ENCODE data around the gene FBXL19. TPM values are rescaled to one million over a fixed set of nuclear protein-coding genes. Genes with fewer than 3 reads are reported as not detected.

FBXL19 gene
- total RNA-seq, 1 experiment from 2014 or later, result 84.3 TPM

DNA sequence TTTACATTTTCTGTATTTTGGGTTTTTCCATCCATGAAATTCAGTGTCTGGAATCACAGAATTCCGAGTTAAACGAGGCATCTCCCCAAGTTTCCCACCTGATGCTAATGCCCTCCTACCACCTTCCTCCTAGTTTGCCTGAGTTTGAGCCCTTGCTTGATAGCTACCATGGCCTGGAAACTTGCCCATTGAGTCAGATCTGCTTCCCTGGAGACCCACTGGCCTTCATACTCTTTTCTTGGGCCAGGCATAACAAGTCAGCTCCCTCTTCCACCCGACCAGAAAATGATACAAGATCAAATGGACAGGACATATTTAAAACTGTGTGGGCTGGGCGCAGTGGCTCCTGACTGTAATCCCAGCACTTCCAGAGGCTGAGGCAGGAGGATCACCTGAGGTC lies 44.4 kb downstream of the FBXL19 start:
- H3K36me3 Mint-ChIP-seq, result peaks cover 68% of the 10 kb centered on the region
- POLR2A ChIA-PET, result no interaction called here

GRCh38 chr16:30969246-30969842 lies 46.0 kb downstream of the FBXL19 start:
- ChIA-PET CTCF (interaction anchor here (0.7 to 2.2 kb wide), 3 partner anchors 9 to 16 kb away, joined by 3 to 7 read pairs (median 3); partner anchors contain the start of gene HSD3B7), POLR2A (no interaction called here)
- Mint-ChIP-seq H3K36me3 (peaks cover 71% of the 10 kb centered on the region), H3K4me3 (no peak overlapping the region), H3K4me1 (no peaks in the 10 kb centered on the region), H3K27me3 (ENCODE audit: low read depth) (no peaks in the 10 kb centered on the region), H3K27ac (no peak overlapping the region), H3K9me3 (no peaks in the 10 kb centered on the region)
- ATAC-seq, result no peak
- no peak for TF ChIP-seq RORB (CRISPR knock-in tag; IDR thresholded peaks at IDR 0.05)
- TF ChIP-seq, protein P1, sequence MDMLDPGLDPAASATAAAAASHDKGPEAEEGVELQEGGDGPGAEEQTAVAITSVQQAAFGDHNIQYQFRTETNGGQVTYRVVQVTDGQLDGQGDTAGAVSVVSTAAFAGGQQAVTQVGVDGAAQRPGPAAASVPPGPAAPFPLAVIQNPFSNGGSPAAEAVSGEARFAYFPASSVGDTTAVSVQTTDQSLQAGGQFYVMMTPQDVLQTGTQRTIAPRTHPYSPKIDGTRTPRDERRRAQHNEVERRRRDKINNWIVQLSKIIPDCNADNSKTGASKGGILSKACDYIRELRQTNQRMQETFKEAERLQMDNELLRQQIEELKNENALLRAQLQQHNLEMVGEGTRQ (CRISPR knock-in tag; IDR thresholded peaks at IDR 0.05), result no peak
- TF ChIP-seq, protein P2, sequence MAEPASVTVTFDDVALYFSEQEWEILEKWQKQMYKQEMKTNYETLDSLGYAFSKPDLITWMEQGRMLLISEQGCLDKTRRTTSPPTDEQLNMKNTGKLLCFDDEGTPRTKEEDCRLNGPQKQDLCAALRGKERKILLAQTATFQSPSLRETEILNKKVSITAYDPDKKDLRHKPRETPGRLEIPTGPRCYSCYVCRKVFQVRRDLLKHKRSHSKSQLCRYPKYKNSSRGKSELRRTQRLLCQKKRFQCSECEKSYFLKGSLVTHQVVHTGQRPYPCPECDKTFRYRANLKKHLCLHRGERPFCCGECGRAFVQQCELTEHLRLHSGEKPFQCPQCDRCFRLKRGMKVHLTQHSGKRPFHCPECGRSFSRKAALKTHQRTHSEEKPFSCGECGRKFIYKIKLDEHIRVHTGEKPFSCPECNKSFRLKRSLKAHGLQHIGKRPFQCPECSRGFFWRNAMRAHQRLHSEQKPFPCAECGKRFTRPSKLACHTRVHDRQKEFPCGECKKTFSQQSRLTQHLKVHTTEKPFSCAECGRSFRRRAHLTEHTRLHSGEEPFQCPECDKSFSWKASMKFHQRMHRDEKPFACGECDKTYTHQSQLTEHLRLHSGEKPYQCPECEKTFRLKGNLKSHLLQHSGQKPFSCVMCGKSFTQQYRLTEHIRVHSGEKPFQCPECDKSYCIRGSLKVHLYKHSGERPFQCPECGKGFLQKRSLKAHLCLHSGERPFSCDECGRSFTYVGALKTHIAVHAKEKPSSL (CRISPR knock-in tag; conservative IDR thresholded peaks at IDR 0.05), result no peak
- TF ChIP-seq NFYB (CRISPR knock-in tag; conservative IDR thresholded peaks at IDR 0.05; ENCODE audit: low read depth), result no peak
- TF ChIP-seq CBFB (CRISPR knock-in tag; IDR thresholded peaks at IDR 0.05; ENCODE audit: low read depth), result no peak
- DNase-seq (ENCODE audit: low spot score), result no peak

More for the DNA sequence above, 44.4 kb downstream of the FBXL19 start:
- Mint-ChIP-seq H3K27me3 (ENCODE audit: low read depth) (no peaks in the 10 kb centered on the region), H3K4me1 (no peaks in the 10 kb centered on the region), H3K9me3 (no peaks in the 10 kb centered on the region), H3K4me3 (no peak overlapping the region), H3K27ac (no peak overlapping the region)
- DNase-seq (ENCODE audit: low spot score) (no peak), ATAC-seq (no peak)
- CTCF ChIA-PET, result interaction anchor here (1.4 to 2.2 kb wide), 2 partner anchors 14 to 17 kb away, joined by 6 to 7 read pairs; partner anchors contain the start of gene HSD3B7
- no peak for TF ChIP-seq GRHL2 (CRISPR knock-in tag; IDR thresholded peaks at IDR 0.05; ENCODE audit: insufficient replicate concordance, severe bottlenecking)
- no peak for TF ChIP-seq EMX1 (CRISPR knock-in tag; IDR thresholded peaks at IDR 0.05)
- TF ChIP-seq ATF3 (CRISPR knock-in tag; conservative IDR thresholded peaks at IDR 0.05), result no peak
- no peak for TF ChIP-seq ZNF317 (CRISPR knock-in tag; IDR thresholded peaks at IDR 0.05; ENCODE audit: borderline replicate concordance, low read depth)
- no peak for TF ChIP-seq OVOL2 (CRISPR knock-in tag; IDR thresholded peaks at IDR 0.05; ENCODE audit: borderline replicate concordance)
- TF ChIP-seq ZBTB43 (CRISPR knock-in tag; IDR thresholded peaks at IDR 0.05), result no peak
- TF ChIP-seq TP53 (CRISPR knock-in tag; IDR thresholded peaks at IDR 0.05), result no peak
- TF ChIP-seq, protein P3, sequence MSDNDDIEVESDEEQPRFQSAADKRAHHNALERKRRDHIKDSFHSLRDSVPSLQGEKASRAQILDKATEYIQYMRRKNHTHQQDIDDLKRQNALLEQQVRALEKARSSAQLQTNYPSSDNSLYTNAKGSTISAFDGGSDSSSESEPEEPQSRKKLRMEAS (CRISPR knock-in tag; IDR thresholded peaks at IDR 0.05), result no peak
- no peak for TF ChIP-seq ZNF219 (CRISPR knock-in tag; IDR thresholded peaks at IDR 0.05; ENCODE audit: borderline replicate concordance)
- no peak for TF ChIP-seq NR1H2 (CRISPR knock-in tag; IDR thresholded peaks at IDR 0.05)
- no peak for TF ChIP-seq E2F4 (CRISPR knock-in tag; IDR thresholded peaks at IDR 0.05; ENCODE audit: borderline replicate concordance, low read depth)
- no peak for TF ChIP-seq FOXJ3 (CRISPR knock-in tag; IDR thresholded peaks at IDR 0.05; ENCODE audit: borderline replicate concordance)

Data from WTC11 (cell line).